GM21381 (cell line): Measurements from ENCODE around the gene PTPRK.
A peak's percentile ranks its signal among the peaks of the same experiment; 100 is the strongest.

ENCODE experiments used
- ATAC-seq: cut with Tn5 transposase; IDR thresholded peaks from one replicate; pipeline ENCODE4 v1.9.1; 2021; ENCODE audit warnings: mild to moderate bottlenecking, moderate library complexity; ENCODE audit not compliant: unreplicated experiment

The PTPRK gene

GRCh38 chr6:128516514-128516898 lies 3.9 kb downstream of the PTPRK start:
- no peak for ATAC-seq

DNA sequence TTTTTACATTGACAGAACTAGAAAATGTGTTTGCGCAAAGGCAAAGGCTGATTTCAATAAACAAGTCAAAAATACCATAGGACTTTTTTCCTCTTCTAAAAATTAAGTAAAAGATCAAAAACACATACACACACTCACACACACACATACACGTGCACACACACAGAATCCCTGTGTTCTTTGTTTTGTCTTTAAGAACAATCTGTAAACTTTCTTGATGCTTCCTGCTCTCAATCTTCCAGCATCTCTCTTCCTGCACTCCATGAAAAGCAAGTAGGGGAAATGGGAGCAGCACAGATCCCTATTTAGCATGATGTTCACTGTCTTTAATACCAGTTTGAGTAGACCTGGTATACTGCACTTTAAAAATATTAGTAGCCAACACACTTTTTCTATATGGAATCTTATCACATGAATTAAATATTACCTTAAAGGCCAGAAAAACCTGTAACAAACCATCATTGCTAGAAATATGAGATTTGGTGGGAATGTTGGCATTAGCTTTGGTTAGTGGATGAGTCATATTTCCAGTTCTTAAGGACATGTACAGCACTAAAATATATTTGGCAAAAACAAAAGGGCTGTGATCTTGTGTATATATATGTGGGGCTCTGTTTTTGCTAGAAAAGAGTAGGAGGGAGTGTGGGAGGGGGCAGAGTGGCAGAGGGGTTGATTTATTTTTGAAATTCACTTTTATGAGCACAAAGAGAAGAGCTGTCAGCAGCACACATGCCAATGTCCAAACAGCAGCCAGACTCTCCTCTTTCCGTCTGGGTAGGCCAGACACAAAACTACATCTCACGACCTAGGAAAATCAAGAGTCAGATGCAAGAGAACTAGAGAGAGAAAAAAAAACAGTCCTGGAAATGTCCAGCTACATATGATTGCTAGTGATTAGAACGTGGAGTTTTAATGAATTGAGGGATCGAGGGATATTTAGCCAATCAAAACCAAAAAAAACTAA lies 4.6 kb downstream of the PTPRK start:
- ATAC-seq, result no peak

- ATAC-seq, result no peak
Measured at GRCh38 chr6:128513878-128514277, 6.5 kb downstream of the PTPRK start.

GRCh38 chr6:128512296-128512695 lies 8.1 kb downstream of the PTPRK start:
- ATAC-seq, result no peak

GRCh38 chr6:128511506-128511905 lies 8.9 kb downstream of the PTPRK start:
- peak; percentile 70 for ATAC-seq

- no peak for ATAC-seq
Measured at GRCh38 chr6:128509709-128510108, 10.7 kb downstream of the PTPRK start.

- no peak for ATAC-seq
Measured at GRCh38 chr6:128508588-128509296, 11.7 kb downstream of the PTPRK start.

DNA sequence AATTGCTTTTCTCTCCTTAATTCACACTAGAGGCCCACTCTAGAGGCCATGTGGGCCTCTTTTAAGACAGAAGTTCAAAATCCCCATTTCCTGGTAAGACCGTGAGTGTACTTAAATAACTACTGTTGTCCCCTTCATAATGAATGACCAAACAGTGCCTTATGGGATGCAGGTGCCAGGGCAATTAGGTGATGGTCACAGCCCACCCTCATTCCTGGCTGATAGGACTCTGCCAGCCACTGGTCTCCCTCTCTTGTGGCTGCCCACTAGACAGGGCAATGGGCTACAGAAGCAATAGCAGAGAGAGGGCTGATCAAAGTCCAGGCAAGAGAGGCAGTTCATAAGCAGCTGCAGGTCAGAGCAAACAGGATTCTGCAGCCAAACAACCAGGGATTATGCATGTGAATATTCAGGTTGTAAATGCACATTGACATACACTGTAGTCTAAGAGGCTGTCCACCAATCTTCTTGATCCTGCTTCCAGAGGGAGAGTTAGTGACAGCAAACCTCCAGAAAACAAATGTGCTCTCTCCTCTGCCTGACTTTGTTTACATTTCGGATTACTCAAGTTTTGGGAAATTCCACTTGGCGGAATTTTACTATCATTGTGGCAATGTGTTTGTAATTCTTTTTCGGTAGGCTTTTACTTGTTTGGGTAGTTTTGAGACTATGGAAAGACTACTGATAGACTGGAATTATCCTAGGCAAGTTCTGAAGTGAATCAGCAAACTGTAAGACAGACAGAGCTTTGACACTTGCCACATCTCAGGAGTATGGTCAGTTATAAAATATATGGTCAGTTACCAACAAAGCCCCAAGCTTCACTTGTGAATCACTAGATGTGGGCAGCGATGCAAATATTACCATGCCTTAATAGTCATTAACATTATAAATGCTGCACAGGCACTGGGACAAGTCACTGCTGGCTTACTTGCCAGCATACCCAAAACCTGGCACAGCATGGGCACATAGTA lies 12.8 kb downstream of the PTPRK start:
- no peak for ATAC-seq

GRCh38 chr6:128505603-128506002 lies 14.8 kb downstream of the PTPRK start:
- no peak for ATAC-seq

GRCh38 chr6:128504003-128504654 lies 16.3 kb downstream of the PTPRK start:
- ATAC-seq, result no peak

DNA sequence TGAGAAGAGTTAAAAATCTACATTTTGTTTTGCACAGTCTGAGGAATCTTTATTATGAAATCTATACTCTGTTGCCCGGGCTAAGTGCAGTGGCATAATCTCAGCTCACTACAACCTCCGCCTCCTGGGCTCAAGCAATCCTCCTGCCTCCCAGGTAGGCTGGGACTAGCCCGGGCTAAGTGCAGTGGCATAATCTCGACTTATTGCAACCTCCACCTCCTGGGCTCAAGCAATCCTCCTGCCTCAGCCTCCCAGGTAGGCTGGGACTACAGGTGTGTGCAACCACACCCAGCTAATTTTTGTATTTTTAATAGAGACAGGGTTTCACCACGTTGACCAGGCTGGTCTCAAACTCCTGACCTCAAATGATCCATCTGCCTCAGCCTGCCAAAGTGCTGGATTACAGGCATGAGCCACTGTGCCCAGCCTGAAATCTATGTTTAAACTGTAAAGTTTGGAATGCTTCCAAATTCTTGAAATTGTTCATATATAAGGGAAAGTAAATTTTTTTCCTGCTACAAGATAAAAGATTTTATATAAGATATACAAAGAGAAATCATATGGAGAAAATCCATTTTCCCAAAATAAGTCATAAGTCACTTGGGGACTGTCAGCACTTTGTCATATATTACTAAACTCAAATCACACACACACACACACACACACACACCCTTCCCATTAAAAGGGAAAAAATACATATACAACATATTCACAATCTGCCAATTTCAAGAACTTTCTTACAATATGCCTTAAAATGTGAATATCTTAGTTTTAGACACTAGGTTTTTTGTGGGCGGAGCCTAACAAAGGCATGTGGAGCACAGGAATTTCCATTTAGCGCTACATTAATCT lies 19.4 kb downstream of the PTPRK start:
- ATAC-seq, result no peak

DNA sequence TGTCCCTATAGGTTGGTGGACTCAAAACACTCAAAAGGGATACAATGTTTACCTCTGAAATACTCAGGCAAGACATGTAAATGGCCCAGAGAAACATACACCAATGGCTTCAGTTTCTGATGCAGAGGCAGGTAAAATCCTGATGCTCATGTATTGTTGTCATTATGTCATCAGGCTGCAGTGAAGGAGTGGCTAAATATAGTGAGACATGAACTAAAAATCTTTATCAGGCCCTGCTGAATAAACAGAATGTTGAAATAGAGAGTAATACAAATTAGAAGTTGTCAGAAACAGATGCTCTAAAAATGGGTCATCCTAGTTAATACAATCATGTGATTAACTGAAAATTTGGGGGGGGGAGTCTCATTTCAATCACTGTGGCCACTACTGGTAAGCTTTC lies 20.4 kb downstream of the PTPRK start:
- ATAC-seq, result no peak

GRCh38 chr6:128499079-128499731 lies 21.2 kb downstream of the PTPRK start:
- ATAC-seq, result no peak

DNA sequence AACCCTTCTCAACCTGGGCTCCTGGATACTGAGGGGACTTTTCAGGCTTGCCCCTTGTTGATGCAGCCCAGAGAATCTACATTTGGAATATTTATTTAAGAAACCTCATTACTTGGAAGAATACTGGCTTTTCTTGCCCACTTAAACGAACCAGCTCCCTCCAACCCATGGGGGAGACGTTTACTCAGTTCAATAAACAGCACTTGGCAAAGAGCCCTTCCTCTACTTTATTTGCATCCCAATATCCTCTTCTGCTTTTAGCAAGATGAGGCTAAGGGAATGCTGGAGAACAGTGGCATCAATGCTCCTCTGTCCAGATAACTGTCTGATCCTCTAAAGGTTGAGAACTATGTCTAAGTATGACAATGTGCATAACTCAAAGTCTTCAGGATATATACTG lies 22.2 kb downstream of the PTPRK start:
- ATAC-seq, result no peak

DNA sequence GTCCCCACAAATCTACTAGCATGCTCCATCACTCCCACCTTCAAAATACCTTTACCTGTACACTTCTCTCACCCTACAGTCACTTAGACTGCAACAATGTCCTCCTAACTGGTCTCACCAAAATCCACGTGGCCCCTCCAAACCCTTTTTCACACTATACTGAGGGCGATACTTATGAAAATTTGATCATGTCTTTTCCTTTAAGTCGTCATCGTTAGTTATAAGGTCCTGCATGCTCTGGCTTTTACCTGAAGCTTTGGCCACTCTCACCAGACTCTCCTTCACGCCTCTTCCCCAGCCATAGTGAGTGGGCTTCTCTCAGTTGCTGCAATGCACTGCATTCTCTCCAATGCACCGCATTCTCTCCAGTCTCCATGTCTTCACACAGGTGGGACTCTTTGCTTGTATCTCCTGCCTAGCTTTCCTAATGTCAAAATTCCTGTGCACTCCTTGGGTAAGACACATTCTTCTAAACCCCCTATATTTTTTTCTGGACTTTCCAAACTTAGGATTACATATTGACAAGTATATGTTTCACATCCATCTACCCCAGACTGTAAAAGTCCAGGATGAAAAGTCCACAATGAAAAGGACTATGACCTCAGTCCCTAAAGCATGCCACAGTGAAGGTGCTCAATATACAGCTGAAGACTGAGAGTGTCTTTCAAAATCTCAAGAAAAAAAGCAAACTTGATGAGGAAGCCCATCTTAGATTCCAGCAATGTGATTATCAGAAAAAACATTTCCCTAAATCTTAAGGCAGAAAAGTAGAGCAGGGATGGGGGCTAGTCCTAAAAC lies 24.7 kb downstream of the PTPRK start:
- ATAC-seq, result no peak

- no peak for ATAC-seq
Measured at GRCh38 chr6:128494440-128494839, 26.0 kb downstream of the PTPRK start.

DNA sequence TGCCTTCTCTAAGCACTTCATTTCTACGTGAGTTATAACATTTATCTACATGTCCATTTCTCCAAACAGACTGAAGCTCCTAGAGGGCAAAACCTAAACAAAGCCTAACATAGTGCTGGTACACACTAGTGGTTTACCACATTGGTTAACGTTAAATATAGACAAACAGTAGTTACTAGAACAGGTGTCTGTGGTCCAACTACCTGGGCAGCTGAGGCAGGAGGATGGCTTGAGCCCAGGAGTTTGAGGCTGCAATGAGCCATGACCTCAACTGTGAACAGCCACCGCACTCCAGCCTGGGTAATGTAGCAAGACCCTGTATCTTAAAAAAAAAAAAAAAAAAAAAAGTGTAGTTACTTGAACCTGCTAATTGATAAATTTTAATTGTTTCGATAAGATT lies 26.5 kb downstream of the PTPRK start:
- ATAC-seq, result no peak

- no peak for ATAC-seq
Measured at GRCh38 chr6:128492386-128492785, 28.0 kb downstream of the PTPRK start.
